Measurements from ENCODE around the gene EHMT1.

GRCh38 chr9:137604345-137605086 lies 14.3 kb upstream of the EHMT1 start:
- TF ChIP-seq CTCF (IDR thresholded peaks at IDR 0.05) (no peak), EZH2 (IDR thresholded peaks at IDR 0.05; ENCODE audit: borderline replicate concordance, insufficient read depth, low read depth, low read length, poor library complexity, severe bottlenecking) (no peak)
